HTERT RPE-1 (cell line): ENCODE measurements around the gene RHOJ.

ENCODE experiments used
- in situ Hi-C: fragments of 300-500 bp; cut with MboI; formaldehyde crosslinking; loops from 4 replicates; pipeline ENCODE4 v1.14.3; 2020; ENCODE audit warnings: low sequenced_read_pairs

RHOJ gene

GRCh38 chr14:63205044-63205575 is 867 bp downstream of the RHOJ start:
- in situ Hi-C loops, result no loop called here

GRCh38 chr14:63205866-63206265 is 1.6 kb downstream of the RHOJ start:
- in situ Hi-C loops, result no loop called here

DNA sequence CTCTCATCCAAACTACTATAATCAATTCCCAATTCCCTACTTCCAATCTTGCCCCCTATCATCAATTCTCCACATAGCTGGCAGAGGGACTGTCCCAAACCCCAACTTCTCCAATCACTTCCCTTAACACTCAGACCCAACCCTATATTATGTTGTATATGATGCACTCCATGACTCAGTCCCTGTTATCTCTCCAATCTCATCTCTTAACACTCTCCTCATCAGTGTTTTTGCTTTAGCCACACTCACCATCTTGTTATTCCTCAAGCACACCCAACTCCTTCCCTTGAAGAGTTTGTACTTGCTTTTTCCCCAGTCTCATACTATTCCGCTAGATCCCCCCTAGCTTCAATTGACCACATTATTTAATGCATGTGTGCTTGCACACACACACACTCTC is 4.9 kb downstream of the RHOJ start:
- in situ Hi-C loops, result no loop called here

- in situ Hi-C loops, result no loop called here
Observed at GRCh38 chr14:63210812-63211211, 6.6 kb downstream of the RHOJ start.

GRCh38 chr14:63212209-63212608 is 8.0 kb downstream of the RHOJ start:
- in situ Hi-C loops, result no loop called here

DNA sequence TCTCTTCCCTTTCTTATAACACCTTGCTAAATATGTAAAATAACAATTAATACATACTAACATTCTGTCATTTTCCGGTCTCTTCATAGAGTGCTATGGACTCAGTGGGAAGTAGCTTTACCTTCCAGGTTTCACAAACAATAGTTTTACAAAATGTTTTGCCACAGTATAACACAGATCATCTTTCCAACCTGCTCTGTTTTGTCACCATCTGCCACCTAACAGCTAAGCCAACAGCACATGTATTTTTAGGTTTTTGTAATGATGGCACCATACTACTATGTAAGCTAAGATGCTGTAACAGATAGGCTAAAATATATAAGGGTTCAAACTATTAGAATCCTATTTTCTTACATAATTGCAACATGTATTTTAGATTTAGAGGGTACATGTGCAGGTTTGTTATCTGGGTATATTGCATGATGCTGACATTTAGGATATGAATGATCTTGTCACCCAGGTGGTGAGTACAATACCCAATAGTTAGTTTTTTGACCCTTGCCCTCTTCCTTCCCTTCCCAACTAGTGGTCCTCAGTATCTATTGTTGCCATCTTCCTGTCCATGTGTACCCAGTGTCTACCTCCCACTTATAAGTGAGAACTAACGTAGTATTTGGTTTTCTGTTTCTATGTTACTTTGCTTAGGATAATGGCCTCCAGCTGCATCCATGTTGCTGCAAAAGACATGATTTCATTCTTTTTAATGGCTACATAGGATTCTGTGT is 8.7 kb downstream of the RHOJ start:
- in situ Hi-C loops, result no loop called here

- in situ Hi-C loops, result no loop called here
Observed at GRCh38 chr14:63214417-63215196, 10.4 kb downstream of the RHOJ start.

DNA sequence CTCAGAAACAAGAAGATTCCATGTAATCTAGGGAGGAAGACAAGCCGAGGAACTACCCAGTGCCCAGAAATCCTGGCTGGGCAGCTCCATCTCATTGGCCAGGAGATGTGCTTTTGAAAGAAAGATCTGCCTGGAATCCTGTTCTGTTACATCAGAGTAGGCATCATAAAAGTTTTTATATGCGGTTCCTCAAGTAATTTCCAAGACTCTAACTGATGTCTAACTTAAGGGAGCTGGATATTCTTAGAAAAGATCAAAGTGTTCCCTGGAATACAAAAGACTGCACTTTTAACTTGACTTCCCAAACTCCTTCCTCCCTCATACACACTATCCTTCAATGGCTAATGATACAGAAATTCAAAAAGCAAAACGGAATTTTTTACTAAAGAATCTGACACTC is 16.3 kb downstream of the RHOJ start:
- in situ Hi-C loops, result no loop called here

GRCh38 chr14:63223596-63223995 is 19.4 kb downstream of the RHOJ start:
- in situ Hi-C loops, result no loop called here

- in situ Hi-C loops, result no loop called here
Observed at GRCh38 chr14:63224196-63224595, 20.0 kb downstream of the RHOJ start.

DNA sequence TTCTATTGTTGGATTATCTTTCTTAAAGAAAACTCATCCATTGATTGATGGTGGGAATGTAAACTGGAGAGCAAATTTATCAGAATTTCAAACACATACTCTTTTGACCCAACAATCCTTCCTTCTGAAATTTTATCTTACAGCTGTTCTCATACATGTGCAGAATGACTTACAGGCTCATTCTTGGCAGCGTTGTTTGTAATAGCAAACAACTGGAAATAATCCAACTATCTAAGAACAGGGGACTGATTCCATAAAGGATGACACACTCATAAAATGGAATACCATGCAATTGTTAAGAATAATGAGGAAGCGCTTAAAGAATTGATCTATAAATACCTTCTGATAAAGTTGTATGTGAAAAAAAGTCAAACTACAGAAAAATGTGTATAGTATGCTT is 24.0 kb downstream of the RHOJ start:
- in situ Hi-C loops, result no loop called here

DNA sequence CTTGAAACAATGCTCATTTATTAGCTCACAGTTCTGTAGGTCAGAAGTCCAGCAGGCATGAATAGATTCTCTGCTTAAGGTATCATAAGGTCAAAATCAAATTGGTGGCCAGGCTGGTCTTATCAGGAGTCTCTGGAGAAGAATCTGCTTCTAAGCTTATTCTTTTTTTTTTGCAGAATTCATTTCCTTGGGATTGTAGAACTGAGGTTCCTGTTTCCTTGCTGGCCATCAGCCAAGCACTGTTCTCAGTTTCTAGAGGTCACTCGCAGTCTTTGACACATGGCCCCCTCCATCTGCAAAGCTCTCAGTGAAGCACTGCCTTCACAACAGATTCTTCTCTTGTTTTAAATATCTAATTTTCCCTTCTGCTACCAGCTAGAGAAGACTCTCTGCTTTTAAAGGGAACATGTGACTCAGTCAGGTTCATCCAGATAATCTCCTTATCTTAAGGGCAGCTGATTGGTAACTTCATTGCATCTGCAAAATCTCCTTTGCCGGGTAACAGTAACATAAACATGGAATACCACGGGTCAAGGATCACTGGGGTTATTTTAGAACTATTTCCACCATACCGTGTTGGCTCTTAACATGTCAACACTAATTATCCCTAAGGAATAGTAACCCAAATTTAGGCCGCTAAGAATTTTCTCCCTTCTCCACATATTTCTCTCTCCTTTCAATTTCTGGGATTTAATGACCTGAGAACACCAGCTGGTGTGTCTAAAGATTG is 25.3 kb downstream of the RHOJ start:
- in situ Hi-C loops, result no loop called here

- in situ Hi-C loops, result no loop called here
Observed at GRCh38 chr14:63231766-63232165, 27.5 kb downstream of the RHOJ start.

DNA sequence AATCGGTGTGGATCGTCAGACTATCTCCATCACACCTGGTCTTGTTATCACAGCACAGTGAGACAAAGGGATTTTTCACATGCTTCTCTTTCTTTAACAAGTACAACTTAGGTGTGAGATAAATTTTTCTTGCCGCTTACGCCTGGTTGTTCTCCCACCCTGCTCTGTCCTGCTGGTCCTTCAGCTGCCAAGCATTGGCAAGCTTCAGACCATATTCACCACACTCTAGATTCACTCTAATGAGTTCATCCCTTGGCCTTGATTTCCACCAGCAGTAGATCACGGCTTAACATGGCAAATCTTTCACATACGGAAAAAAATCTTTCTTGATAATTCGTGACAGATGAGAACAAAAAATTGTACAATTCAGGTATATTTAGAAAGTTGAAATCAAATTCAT is 33.5 kb downstream of the RHOJ start:
- in situ Hi-C loops, result no loop called here

DNA sequence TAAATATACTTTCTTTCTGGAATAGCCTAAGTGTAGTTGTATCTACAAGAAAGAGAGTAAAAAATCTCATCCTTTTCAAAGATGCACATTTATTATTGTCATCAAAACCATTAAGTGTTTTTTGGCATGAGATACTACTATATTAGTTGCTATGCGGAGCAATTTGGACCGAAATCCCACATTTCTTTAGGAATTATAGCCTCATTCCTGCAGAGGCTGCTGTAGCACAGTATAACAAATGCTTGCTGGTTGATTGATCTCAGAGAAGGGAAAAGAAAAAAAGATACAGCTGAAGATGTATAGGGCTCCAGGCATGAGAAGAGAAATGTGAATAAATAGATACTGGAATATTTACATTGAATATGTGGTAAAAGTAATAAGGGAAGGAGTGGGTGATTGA is 36.0 kb downstream of the RHOJ start:
- in situ Hi-C loops, result no loop called here

DNA sequence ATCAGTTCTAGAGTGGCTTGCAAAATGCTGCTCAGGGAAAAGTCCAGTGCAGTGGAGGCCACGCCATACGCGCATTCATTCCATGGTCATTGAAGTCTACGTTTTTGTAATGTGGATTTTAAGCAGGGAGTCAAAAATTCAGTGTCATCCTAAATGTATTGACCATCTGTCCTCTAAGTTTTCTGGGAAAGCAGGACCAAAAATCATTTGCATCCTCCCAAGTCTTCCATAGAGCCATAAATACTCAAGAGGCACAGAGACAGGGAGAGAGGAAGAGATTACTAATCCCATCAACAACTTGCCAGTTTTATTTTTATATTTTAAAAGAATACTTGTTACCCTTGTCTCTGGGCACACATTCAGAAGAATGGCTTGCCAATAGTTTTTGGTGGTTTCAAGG is 36.9 kb downstream of the RHOJ start:
- in situ Hi-C loops, result no loop called here

- in situ Hi-C loops, result no loop called here
Observed at GRCh38 chr14:63243646-63244045, 39.4 kb downstream of the RHOJ start.

GRCh38 chr14:63245893-63246292 is 41.6 kb downstream of the RHOJ start:
- in situ Hi-C loops, result no loop called here

DNA sequence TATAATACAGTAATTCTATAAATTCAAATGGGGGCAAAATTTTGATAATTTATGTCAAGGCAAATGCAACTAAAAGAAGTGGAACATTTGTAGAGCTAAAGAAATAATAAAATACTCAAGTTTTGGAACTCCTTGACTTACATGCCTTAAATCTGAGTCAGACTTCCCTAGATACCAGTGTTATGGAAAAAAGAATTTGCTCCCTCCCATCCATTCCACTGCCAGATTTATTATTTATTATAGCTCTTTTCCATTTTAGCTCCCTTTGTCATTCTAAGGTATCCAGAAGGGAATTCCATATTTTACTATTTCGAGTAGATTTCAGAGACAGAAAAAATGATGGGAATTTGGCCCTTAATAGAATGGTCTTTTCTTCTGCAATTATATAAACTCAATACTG is 44.0 kb downstream of the RHOJ start:
- in situ Hi-C loops, result no loop called here

DNA sequence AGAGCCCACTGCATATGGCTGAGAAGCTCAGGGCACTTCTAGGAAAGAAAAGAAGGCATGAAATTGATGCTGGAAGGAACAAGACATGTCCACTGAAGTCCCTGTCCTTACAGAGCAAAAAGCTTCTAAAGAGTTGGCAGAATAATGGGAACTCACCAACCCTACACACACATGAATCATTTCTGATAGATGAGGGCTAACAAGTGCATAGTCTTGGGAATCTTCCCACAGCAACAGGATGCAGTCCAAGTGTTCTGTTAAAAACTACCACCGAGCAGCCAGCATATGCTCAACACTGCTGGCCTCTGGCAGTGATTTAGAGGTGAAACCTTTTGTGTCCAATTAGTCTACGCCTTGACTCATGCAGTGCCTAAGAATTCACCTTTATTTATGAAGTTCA is 44.8 kb downstream of the RHOJ start:
- in situ Hi-C loops, result no loop called here

GRCh38 chr14:63257299-63257698 is 53.1 kb downstream of the RHOJ start:
- in situ Hi-C loops, result no loop called here

GRCh38 chr14:63262446-63262845 is 58.2 kb downstream of the RHOJ start:
- in situ Hi-C loops, result no loop called here
